H1 (cell line): ENCODE measurements around the gene GRIK4.

Experiments used
- CBX5 ChIP-seq: fragments of 300-800, 300-1000 bp; sonication (generic); IDR thresholded peaks from 2 replicates; pipeline ENCODE4 v1.7.1; 2016; ENCODE audit warnings: antibody characterized with exemption, low read length, low read depth
- CHD1 ChIP-seq: IDR thresholded peaks from 2 replicates; pipeline ENCODE4 v1.6.1; 2012; ENCODE audit warnings: low read depth, low read length, improper control_type of control experiment
- CHD2 ChIP-seq: IDR thresholded peaks from 2 replicates; pipeline ENCODE4 v1.6.1; 2012; ENCODE audit warnings: low read length, improper control_type of control experiment
- CTCF ChIP-seq, 3 experiments: IDR thresholded peaks; 1 replicate in 2 of 3; 2 replicates in 1 of 3; pipeline versions ENCODE4 v1.5.1 to v1.6.1; 2011; ENCODE audit warnings: low read length in 3 of 3, mild to moderate bottlenecking in 3 of 3, inconsistent platforms in 2 of 3, low read depth in 1 of 3, moderate library complexity in 1 of 3; ENCODE audit not compliant: insufficient read depth in 1 of 3; ENCODE audit errors: control extremely low read depth in 1 of 3
- EP300 ChIP-seq, 2 experiments: IDR thresholded peaks; 1 replicate in 1 of 2; 2 replicates in 1 of 2; pipeline ENCODE4 v1.6.1; 2011 to 2012; ENCODE audit warnings: low read depth in 2 of 2, low read length in 2 of 2, mild to moderate bottlenecking in 2 of 2, borderline replicate concordance in 1 of 2, inconsistent platforms in 1 of 2, moderate library complexity in 1 of 2
- EZH2 ChIP-seq: fragments of 200-600 bp; sonication (generic); IDR thresholded peaks from 2 replicates; pipeline ENCODE4 v1.7.1; 2012; ENCODE audit warnings: low read depth, mild to moderate bottlenecking, moderate library complexity, low read length, inconsistent platforms; ENCODE audit not compliant: severe bottlenecking
- MAX ChIP-seq: IDR thresholded peaks from 2 replicates; pipeline ENCODE4 v1.6.1; 2012; ENCODE audit warnings: inconsistent platforms
- RFX5 ChIP-seq: IDR thresholded peaks from 2 replicates; pipeline ENCODE4 v1.6.1; 2011; ENCODE audit warnings: low read depth, low read length, improper control_type of control experiment, borderline replicate concordance
- TAF1 ChIP-seq: IDR thresholded peaks from 2 replicates; pipeline ENCODE4 v1.6.1; 2011; ENCODE audit warnings: mild to moderate bottlenecking, low read depth, low read length
- ZNF274 ChIP-seq: IDR thresholded peaks from 2 replicates; pipeline ENCODE4 v1.7.0; 2012; ENCODE audit warnings: low read length, borderline replicate concordance; ENCODE audit errors: extremely low read depth

GRCh38 chr11:121024989-121025388 lies 513.4 kb downstream of the GRIK4 start:
- TF ChIP-seq ZNF274 (no peak), CHD1 (no peak), CBX5 (no peak), RFX5 (no peak), CHD2 (no peak), CTCF (IDR thresholded peaks at IDR 0.05; ENCODE audit: control extremely low read depth in 1 of 3, insufficient read depth in 1 of 3, low read depth in 1 of 3, low read length in 3 of 3) (no peak), MAX (no peak), TAF1 (no peak), EP300 (IDR thresholded peaks at IDR 0.05; ENCODE audit: borderline replicate concordance in 1 of 2, low read depth in 2 of 2, low read length in 2 of 2) (no peak), EZH2 (no peak)
